Fibroblast of skin of left biceps (primary cell): ENCODE measurements around the gene ITM2C.

Experiments used
- DNase-seq, 2 experiments: peaks; one replicate each; pipeline ENCODE4 v3.0.0-alpha.2; 2013; ENCODE audit warnings: low read depth in 2 of 2

The ITM2C gene

GRCh38 chr2:230852113-230852512 is 12.6 kb upstream of the ITM2C start:
- DNase-seq = no peak

- no peak for DNase-seq
Measured at GRCh38 chr2:230861552-230862255, 3.0 kb upstream of the ITM2C start.

- DNase-seq = no peak
Measured at GRCh38 chr2:230862292-230862691, 2.5 kb upstream of the ITM2C start.

- DNase-seq = no peak
Measured at GRCh38 chr2:230863031-230863430, 1.7 kb upstream of the ITM2C start.

GRCh38 chr2:230863442-230864121 is 1.2 kb upstream of the ITM2C start:
- DNase-seq = no peak

- no peak for DNase-seq
Measured at GRCh38 chr2:230864122-230864604, 579 bp upstream of the ITM2C start.

- DNase-seq = no peak
Measured at GRCh38 chr2:230865307-230865765, 594 bp downstream of the ITM2C start.

GRCh38 chr2:230865766-230866755 is 1.3 kb downstream of the ITM2C start:
- no peak for DNase-seq

GRCh38 chr2:230866756-230867523 is 2.2 kb downstream of the ITM2C start:
- no peak for DNase-seq

- no peak for DNase-seq
Measured at GRCh38 chr2:230868161-230868946, 3.6 kb downstream of the ITM2C start.

GRCh38 chr2:230868947-230869913 is 4.5 kb downstream of the ITM2C start:
- DNase-seq = no peak

- DNase-seq = no peak
Measured at GRCh38 chr2:230869914-230870543, 5.3 kb downstream of the ITM2C start.

- no peak for DNase-seq
Measured at GRCh38 chr2:230870544-230871360, 6.0 kb downstream of the ITM2C start.

GRCh38 chr2:230871361-230872150 is 6.8 kb downstream of the ITM2C start:
- DNase-seq = no peak

- no peak for DNase-seq
Measured at GRCh38 chr2:230872151-230872967, 7.6 kb downstream of the ITM2C start.
